Measurements from ENCODE around the gene FOXD1. TPM values are rescaled to one million over a fixed set of nuclear protein-coding genes. Genes with fewer than 3 reads are reported as not detected.
"Not testable (repeated sequence)": the region's sequence is repeated elsewhere in the genome, so short reads cannot be mapped to it uniquely, and the experiment has no call there.

FOXD1 gene
- total RNA-seq, 4 donors from 2014 or later, result 0.48 to 3.5 (median 1.5) TPM; not detected in 1

GRCh38 chr5:73411936-73412596 lies 36.5 kb downstream of the FOXD1 start:
- no peak overlapping the region for H3K27ac ChIP-seq
- no peak for DNase-seq
- intact Hi-C loops (cut with DNase I), result no loop called here
- no peaks in the 10 kb centered on the region for H3K9me3 ChIP-seq
- H3K36me3 ChIP-seq, result no peaks in the 10 kb centered on the region
- peaks cover 0 to 51% (median 0%) of the 10 kb centered on the region in 4 donors for H3K27me3 ChIP-seq
- no peak overlapping the region for H3K4me3 ChIP-seq
- TF ChIP-seq POLR2A (IDR thresholded peaks at IDR 0.05) (no peak), CTCF (IDR thresholded peaks at IDR 0.05) (no peak)
- WGBS, 2 donors, result 45 to 59% methylated on average over 5 of the region's 5 CpGs
- H3K4me1 ChIP-seq, result no peaks in the 10 kb centered on the region

DNA sequence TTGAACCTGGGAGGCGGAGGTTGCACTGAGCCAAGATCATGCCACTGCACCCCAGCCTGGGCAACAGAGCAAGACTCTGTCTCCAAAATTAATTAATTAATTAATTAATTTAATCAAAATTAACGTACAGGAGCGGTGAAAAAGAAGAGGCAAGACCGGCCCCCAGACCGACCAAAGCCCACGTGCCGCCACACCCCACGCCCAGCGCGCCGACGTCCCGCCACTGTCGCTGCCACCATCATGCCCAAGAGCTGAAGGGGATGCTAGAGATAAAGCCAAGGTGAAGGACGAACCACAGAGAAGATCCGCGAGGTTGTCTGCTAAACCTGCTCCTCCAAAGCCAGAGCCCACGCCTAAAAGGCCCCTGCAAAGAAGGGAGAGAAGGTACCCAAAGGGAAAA lies 38.6 kb downstream of the FOXD1 start:
- H3K4me1 ChIP-seq; H3K36me3 ChIP-seq; H3K9me3 ChIP-seq; H3K4me3 ChIP-seq; DNase-seq; H3K27ac ChIP-seq; intact Hi-C loops (cut with DNase I): not testable (repeated sequence)
- WGBS, 2 donors, result 95 to 97% methylated on average over 7 to 17 of the region's 18 CpGs
- peaks cover 0 to 32% (median 0%) of the 10 kb centered on the region in 4 donors for H3K27me3 ChIP-seq

DNA sequence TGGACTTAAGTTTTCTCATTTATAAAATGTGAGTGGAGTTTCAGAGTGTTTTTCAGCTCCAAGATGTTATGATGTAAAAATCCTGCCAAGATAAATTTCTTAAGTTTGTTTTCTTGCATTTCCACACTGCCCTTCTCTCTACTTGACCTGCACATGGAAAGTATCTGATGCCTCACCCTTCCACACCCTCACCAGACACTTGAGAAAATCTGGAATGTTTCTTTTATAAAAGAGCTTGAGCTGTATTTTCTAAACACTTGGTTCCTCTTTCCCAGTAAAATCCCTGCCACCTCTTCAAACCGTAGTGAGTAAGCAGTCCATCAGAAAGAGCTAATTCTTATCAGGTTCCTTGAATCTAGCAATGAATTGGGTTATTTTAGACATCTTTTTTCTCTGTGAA lies 42.9 kb downstream of the FOXD1 start:
- H3K4me1 ChIP-seq, result no peaks in the 10 kb centered on the region
- 29 to 47% methylated on average over 1 of the region's 1 CpG for WGBS, 2 donors
- no peak overlapping the region for H3K27ac ChIP-seq
- no peak for DNase-seq
- peaks cover 0 to 3% (median 0%) of the 10 kb centered on the region in 4 donors for H3K27me3 ChIP-seq
- TF ChIP-seq CTCF (IDR thresholded peaks at IDR 0.05) (no peak), POLR2A (IDR thresholded peaks at IDR 0.05) (no peak)
- intact Hi-C loops (cut with DNase I), result no loop called here
- H3K9me3 ChIP-seq, result no peaks in the 10 kb centered on the region
- H3K36me3 ChIP-seq, result no peaks in the 10 kb centered on the region
- no peak overlapping the region for H3K4me3 ChIP-seq

GRCh38 chr5:73399775-73400174 lies 48.8 kb downstream of the FOXD1 start:
- intact Hi-C loops (cut with DNase I), result no loop called here
- no peak overlapping the region for H3K4me3 ChIP-seq
- no peak for DNase-seq
- H3K9me3 ChIP-seq, result no peaks in the 10 kb centered on the region
- no peaks in the 10 kb centered on the region for H3K4me1 ChIP-seq
- peaks cover 0 to 21% (median 0%) of the 10 kb centered on the region in 4 donors for H3K27me3 ChIP-seq
- H3K27ac ChIP-seq, result no peak overlapping the region
- no peak for TF ChIP-seq CTCF (IDR thresholded peaks at IDR 0.05)
- no peak for TF ChIP-seq POLR2A (IDR thresholded peaks at IDR 0.05)
- no peaks in the 10 kb centered on the region for H3K36me3 ChIP-seq

Other genes starting within 250 kb of the FOXD1 start
- gene BTF3, start 49.7 kb upstream of the FOXD1 start, total RNA-seq, result 100 to 1,000 TPM; 467 to 654 (median 574) TPM
- gene ANKRA2, start 116.9 kb upstream of the FOXD1 start, total RNA-seq, result 10 to 100 TPM in 3 of 4 donors, 1 to 10 TPM in 1; 7.1 to 35.3 (median 15.2) TPM
- 10 to 100 TPM; 12.8 to 31.7 (median 24.1) TPM for gene UTP15, start 117.0 kb upstream of the FOXD1 start, total RNA-seq
- 10 to 100 TPM in 3 of 4 donors, 1 to 10 TPM in 1; 9.2 to 34.3 (median 12.7) TPM for gene ARHGEF28, start 177.4 kb upstream of the FOXD1 start, total RNA-seq